ENCODE data around the gene FRYL.

GRCh38 chr4:48780865-48781214 lies 761 bp upstream of the FRYL start:
- no peak for TF ChIP-seq CTCF (conservative IDR thresholded peaks at IDR 0.05; ENCODE audit: low read length)
- TF ChIP-seq EZH2phosphoT487 (IDR thresholded peaks at IDR 0.05; ENCODE audit: borderline replicate concordance): no peak

Data from Loucy (cell line).